OCI-LY1 (cell line): ENCODE measurements around the gene RAPGEF4.

Experiments used
- H2AFZ ChIP-seq: fragments of 200-600 bp; sonication (generic), shearing (Covaris generic); 2 replicates; pipeline ENCODE4 v1.6.0; 2014; ENCODE audit warnings: antibody characterized with exemption, mild to moderate bottlenecking, low read length
- H3F3A ChIP-seq: fragments of 200-600 bp; sonication (generic), shearing (Covaris generic); 2 replicates; pipeline ENCODE4 v1.6.0; 2014; ENCODE audit warnings: mild to moderate bottlenecking, antibody characterized with exemption, low read length, moderate library complexity; ENCODE audit not compliant: insufficient read depth
- H3K27ac ChIP-seq: fragments of 200-600 bp; sonication (generic); 2 replicates; pipeline ENCODE4 v1.5.1; 2014; ENCODE audit warnings: low read length, mixed run types, mild to moderate bottlenecking, low read depth; ENCODE audit not compliant: poor library complexity, severe bottlenecking
- H3K27me3 ChIP-seq: fragments of 200-600 bp; sonication (generic); 2 replicates; pipeline ENCODE4 v1.6.0; 2014; ENCODE audit warnings: antibody characterized with exemption, mild to moderate bottlenecking, low read length, moderate library complexity; ENCODE audit not compliant: insufficient read depth
- H3K36me3 ChIP-seq: fragments of 200-600 bp; sonication (generic); 2 replicates; pipeline ENCODE4 v1.6.1; 2014; ENCODE audit warnings: mild to moderate bottlenecking, antibody characterized with exemption, low read length, moderate library complexity, mixed read lengths; ENCODE audit not compliant: insufficient read depth
- H3K4me1 ChIP-seq: fragments of 200-600 bp; sonication (generic); 2 replicates; pipeline ENCODE4 v1.5.1; 2014; ENCODE audit warnings: mild to moderate bottlenecking, low read length, moderate library complexity; ENCODE audit not compliant: insufficient read depth, severe bottlenecking
- H3K4me2 ChIP-seq: fragments of 200-600 bp; sonication (generic), shearing (Covaris generic); 2 replicates; pipeline ENCODE4 v1.6.1; 2014; ENCODE audit warnings: low read length
- H3K4me3 ChIP-seq: fragments of 200-600 bp; sonication (generic); 2 replicates; pipeline ENCODE4 v1.5.1; 2014; ENCODE audit warnings: low read length, low read depth, mild to moderate bottlenecking, mixed read lengths; ENCODE audit not compliant: poor library complexity, severe bottlenecking
- H3K79me2 ChIP-seq: fragments of 200-600 bp; shearing (Covaris generic); 2 replicates; pipeline ENCODE4 v1.6.1; 2016; ENCODE audit warnings: mixed run types, low read length, mixed read lengths; ENCODE audit not compliant: insufficient read depth
- H3K9ac ChIP-seq: fragments of 200-600 bp; sonication (generic), shearing (Covaris generic); 2 replicates; pipeline ENCODE4 v1.6.1; 2014; ENCODE audit warnings: mild to moderate bottlenecking, low read length, mixed read lengths
- H3K9me2 ChIP-seq: fragments of 200-600 bp; sonication (generic), shearing (Covaris generic); 2 replicates; pipeline ENCODE4 v1.6.1; 2014; ENCODE audit warnings: low read depth, mild to moderate bottlenecking, low read length, mixed read lengths
- H3K9me3 ChIP-seq: fragments of 200-600 bp; shearing (Covaris generic); 2 replicates; pipeline ENCODE4 v1.6.1; 2014; ENCODE audit warnings: low read length, mixed read lengths
- H4K20me1 ChIP-seq: fragments of 200-600 bp; sonication (generic), shearing (Covaris generic); 2 replicates; pipeline ENCODE4 v1.6.0; 2016; ENCODE audit warnings: mild to moderate bottlenecking, low read length; ENCODE audit not compliant: insufficient read depth
- EZH2 ChIP-seq: fragments of 200-600 bp; sonication (generic), shearing (Covaris generic); IDR thresholded peaks from 2 replicates; pipeline ENCODE4 v1.8.0; 2017; ENCODE audit warnings: borderline replicate concordance, mixed run types, mild to moderate bottlenecking, antibody characterized with exemption, low read length, moderate library complexity, mixed read lengths
- TF ChIP-seq, protein P1 (sequence below): fragments of 200-600 bp; sonication (generic), shearing (Covaris generic); IDR thresholded peaks from 2 replicates; pipeline ENCODE4 v1.5.1; 2017; ENCODE audit warnings: mild to moderate bottlenecking, antibody characterized with exemption, low read length, moderate library complexity, mixed read lengths

The RAPGEF4 gene

DNA sequence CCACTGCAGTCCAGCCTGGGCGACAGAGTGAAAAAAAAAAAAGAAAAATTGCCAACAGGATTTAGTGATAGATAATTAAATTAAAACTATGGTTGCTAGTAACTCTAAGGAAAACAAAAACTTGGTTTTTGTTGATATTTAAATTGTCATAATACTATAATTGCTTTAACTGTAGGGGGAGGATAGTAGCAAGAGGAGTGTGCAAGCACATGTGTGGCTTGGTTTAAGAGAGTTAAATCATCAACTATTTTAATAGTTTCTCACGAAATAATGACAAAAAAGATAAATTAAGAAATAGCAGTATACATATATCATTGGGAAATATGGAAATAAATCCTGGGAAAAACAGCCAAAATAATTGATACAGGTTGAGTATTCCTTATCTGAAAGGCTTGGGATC lies 27.4 kb upstream of the RAPGEF4 start:
- no peaks in the 10 kb centered on the region for H3K9me2 ChIP-seq
- H3K4me2 ChIP-seq, result no peak overlapping the region
- H3K79me2 ChIP-seq, result no peaks in the 10 kb centered on the region

DNA sequence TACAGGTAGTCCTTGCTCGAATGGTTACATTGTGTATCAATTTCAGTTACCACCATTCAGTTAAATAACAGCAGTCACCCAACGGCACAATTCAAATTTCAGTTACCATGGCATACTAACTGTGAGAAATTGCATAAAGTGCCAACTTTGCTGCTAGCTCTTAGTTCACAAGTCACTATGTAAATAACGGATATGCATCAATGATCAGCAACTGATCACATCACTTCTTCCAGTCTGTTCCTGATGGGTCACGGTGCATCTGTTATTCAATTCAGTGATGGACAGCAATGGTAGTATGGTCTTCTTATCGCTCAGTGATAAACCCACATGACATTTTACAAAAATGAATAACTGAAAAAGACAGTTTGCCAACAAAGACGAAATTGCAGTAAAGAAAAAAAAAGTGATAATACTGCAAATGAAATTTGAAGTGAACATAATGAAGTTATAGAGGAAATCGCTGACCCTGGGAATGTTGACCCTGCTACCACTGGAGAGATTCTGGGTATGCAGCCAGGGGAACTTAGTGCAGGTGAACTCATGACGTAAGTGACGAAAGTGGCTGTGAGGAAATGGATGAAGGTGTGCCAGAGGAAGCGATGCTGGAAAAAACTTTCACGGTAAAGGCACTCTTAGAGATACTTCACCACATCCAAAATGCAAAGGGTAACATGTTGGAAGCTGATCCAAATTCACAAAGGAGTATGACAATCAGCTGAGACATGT lies 25.9 kb upstream of the RAPGEF4 start:
- no peaks in the 10 kb centered on the region for H3K9me3 ChIP-seq
- H3K9ac ChIP-seq, result no peak overlapping the region
- TF ChIP-seq, protein P1, sequence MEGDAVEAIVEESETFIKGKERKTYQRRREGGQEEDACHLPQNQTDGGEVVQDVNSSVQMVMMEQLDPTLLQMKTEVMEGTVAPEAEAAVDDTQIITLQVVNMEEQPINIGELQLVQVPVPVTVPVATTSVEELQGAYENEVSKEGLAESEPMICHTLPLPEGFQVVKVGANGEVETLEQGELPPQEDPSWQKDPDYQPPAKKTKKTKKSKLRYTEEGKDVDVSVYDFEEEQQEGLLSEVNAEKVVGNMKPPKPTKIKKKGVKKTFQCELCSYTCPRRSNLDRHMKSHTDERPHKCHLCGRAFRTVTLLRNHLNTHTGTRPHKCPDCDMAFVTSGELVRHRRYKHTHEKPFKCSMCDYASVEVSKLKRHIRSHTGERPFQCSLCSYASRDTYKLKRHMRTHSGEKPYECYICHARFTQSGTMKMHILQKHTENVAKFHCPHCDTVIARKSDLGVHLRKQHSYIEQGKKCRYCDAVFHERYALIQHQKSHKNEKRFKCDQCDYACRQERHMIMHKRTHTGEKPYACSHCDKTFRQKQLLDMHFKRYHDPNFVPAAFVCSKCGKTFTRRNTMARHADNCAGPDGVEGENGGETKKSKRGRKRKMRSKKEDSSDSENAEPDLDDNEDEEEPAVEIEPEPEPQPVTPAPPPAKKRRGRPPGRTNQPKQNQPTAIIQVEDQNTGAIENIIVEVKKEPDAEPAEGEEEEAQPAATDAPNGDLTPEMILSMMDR, result no peak
- no peak for TF ChIP-seq EZH2
- H3K36me3 ChIP-seq, result no peaks in the 10 kb centered on the region
- H3K4me3 ChIP-seq, result no peak overlapping the region
- H3K9me2 ChIP-seq, result no peaks in the 10 kb centered on the region
- H3K4me1 ChIP-seq, result peaks cover 10% of the 10 kb centered on the region
- no peaks in the 10 kb centered on the region for H3K27me3 ChIP-seq
- no peaks in the 10 kb centered on the region for H3K79me2 ChIP-seq
- H3F3A ChIP-seq, result no peaks in the 10 kb centered on the region
- no peaks in the 10 kb centered on the region for H4K20me1 ChIP-seq
- H3K27ac ChIP-seq, result no peak overlapping the region
- no peak overlapping the region for H2AFZ ChIP-seq
- H3K4me2 ChIP-seq, result no peak overlapping the region

More for the DNA sequence above, 27.4 kb upstream of the RAPGEF4 start:
- H3K27me3 ChIP-seq, result no peaks in the 10 kb centered on the region
- TF ChIP-seq, protein P1, result no peak
- no peak for TF ChIP-seq EZH2
- no peaks in the 10 kb centered on the region for H4K20me1 ChIP-seq
- peaks cover 10% of the 10 kb centered on the region for H3K4me1 ChIP-seq
- H3K9me3 ChIP-seq, result no peaks in the 10 kb centered on the region
- H3K9ac ChIP-seq, result no peak overlapping the region
- no peak overlapping the region for H2AFZ ChIP-seq
- H3K4me3 ChIP-seq, result no peak overlapping the region
- H3K27ac ChIP-seq, result no peak overlapping the region
- no peaks in the 10 kb centered on the region for H3F3A ChIP-seq
- H3K36me3 ChIP-seq, result no peaks in the 10 kb centered on the region

DNA sequence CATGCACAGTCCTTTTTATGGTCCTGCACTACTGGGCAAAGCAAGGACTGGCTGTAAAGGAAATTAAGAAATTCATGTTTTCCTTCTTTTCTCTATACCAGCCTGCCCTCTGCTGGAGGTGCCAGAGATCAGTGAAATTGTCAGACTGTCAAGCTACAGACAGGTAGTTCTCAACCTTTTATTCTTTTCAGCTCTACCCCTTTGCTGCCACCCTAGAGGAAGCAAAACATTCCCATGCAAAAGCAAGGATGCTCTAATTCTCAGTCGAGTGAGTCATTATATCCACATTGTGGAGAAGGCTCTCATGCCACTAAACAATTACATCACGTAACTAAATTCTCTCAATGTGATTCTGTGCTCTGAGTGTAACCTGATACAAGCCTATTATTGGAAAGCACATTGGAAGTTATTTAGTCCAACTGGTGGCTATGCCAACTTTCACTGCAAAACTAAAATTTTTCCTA lies 25.0 kb upstream of the RAPGEF4 start:
- Histone ChIP-seq H3K9ac (no peak overlapping the region), H3K9me3 (no peaks in the 10 kb centered on the region), H2AFZ (no peak overlapping the region), H3K79me2 (no peaks in the 10 kb centered on the region), H3K9me2 (no peaks in the 10 kb centered on the region), H3K27me3 (no peaks in the 10 kb centered on the region), H3K4me3 (no peak overlapping the region), H3K36me3 (no peaks in the 10 kb centered on the region), H3K27ac (no peak overlapping the region), H3K4me1 (peaks cover 10% of the 10 kb centered on the region), H3K4me2 (no peak overlapping the region), H3F3A (no peaks in the 10 kb centered on the region), H4K20me1 (no peaks in the 10 kb centered on the region)
- TF ChIP-seq, protein P1, result peak; percentile 84
- no peak for TF ChIP-seq EZH2
